H9 (cell line): ENCODE measurements around the gene FRMD1. TPM values are rescaled to one million over a fixed set of nuclear protein-coding genes. Genes with fewer than 3 reads are reported as not detected.

ENCODE experiments used
- DNase-seq: peaks from one replicate; pipeline ENCODE4 v3.0.0-alpha.2; 2017
- H2AFZ ChIP-seq: one replicate; pipeline ENCODE4 v1.6.1; 2013; ENCODE audit warnings: mild to moderate bottlenecking, low read length, control low read depth, moderate library complexity
- H2AK5ac ChIP-seq: 2 replicates; pipeline ENCODE4 v1.6.1; 2013; ENCODE audit warnings: low read length, control low read depth, mixed read lengths; ENCODE audit not compliant: insufficient read length
- H2BK120ac ChIP-seq: one replicate; pipeline ENCODE4 v1.6.1; 2013; ENCODE audit warnings: low read depth, mild to moderate bottlenecking, low read length, control low read depth, inconsistent platforms; ENCODE audit not compliant: poor library complexity, severe bottlenecking
- H2BK12ac ChIP-seq: 2 replicates; pipeline ENCODE4 v1.6.1; 2013; ENCODE audit warnings: low read length, control low read depth, mixed read lengths, low read depth; ENCODE audit not compliant: insufficient read length
- H2BK15ac ChIP-seq: 2 replicates; pipeline ENCODE4 v1.6.1; 2013; ENCODE audit warnings: low read depth, low read length, control low read depth
- H2BK20ac ChIP-seq: one replicate; pipeline ENCODE4 v1.6.1; 2013; ENCODE audit warnings: low read depth, mild to moderate bottlenecking, low read length, control low read depth, inconsistent platforms; ENCODE audit not compliant: poor library complexity, severe bottlenecking
- H2BK5ac ChIP-seq: 2 replicates; pipeline ENCODE4 v1.6.1; 2013; ENCODE audit warnings: low read length, control low read depth, mixed read lengths; ENCODE audit not compliant: insufficient read length
- H3K14ac ChIP-seq: 2 replicates; pipeline ENCODE4 v1.6.1; 2013; ENCODE audit warnings: low read length, control low read depth; ENCODE audit not compliant: insufficient read depth
- H3K18ac ChIP-seq: 2 replicates; pipeline ENCODE4 v1.6.1; 2013; ENCODE audit warnings: low read depth, mild to moderate bottlenecking, mixed read lengths, low read length, control low read depth; ENCODE audit not compliant: insufficient read length
- H3K23ac ChIP-seq: 2 replicates; pipeline ENCODE4 v1.6.1; 2013; ENCODE audit warnings: low read length, control low read depth, mixed read lengths, low read depth; ENCODE audit not compliant: insufficient read length
- H3K23me2 ChIP-seq: 2 replicates; pipeline ENCODE4 v1.6.1; 2013; ENCODE audit warnings: low read depth, mild to moderate bottlenecking, mixed read lengths, low read length, control low read depth; ENCODE audit not compliant: insufficient read length, poor library complexity, severe bottlenecking
- H3K27ac ChIP-seq: 2 replicates; pipeline ENCODE4 v1.5.1; 2013; ENCODE audit warnings: low read length, control low read depth, mixed read lengths, low read depth; ENCODE audit not compliant: insufficient read length
- H3K27me3 ChIP-seq: 2 replicates; pipeline ENCODE4 v1.6.1; 2013; ENCODE audit warnings: low read length, control low read depth, inconsistent platforms; ENCODE audit not compliant: insufficient read depth
- H3K4ac ChIP-seq: 2 replicates; pipeline ENCODE4 v1.6.1; 2013; ENCODE audit warnings: low read depth, mild to moderate bottlenecking, control low read depth, inconsistent platforms, low read length, moderate library complexity
- H3K4me1 ChIP-seq: 2 replicates; pipeline ENCODE4 v1.6.1; 2013; ENCODE audit warnings: low read length, control low read depth, inconsistent platforms; ENCODE audit not compliant: insufficient read depth
- H3K4me2 ChIP-seq: 2 replicates; pipeline ENCODE4 v1.6.1; 2013; ENCODE audit warnings: low read length, control low read depth, mixed read lengths; ENCODE audit not compliant: insufficient read length, insufficient read depth
- H3K56ac ChIP-seq: 2 replicates; pipeline ENCODE4 v1.6.1; 2013; ENCODE audit warnings: low read depth, mild to moderate bottlenecking, mixed read lengths, low read length, control low read depth; ENCODE audit not compliant: insufficient read length
- H3K79me1 ChIP-seq: 2 replicates; pipeline ENCODE4 v1.6.1; 2013; ENCODE audit warnings: low read depth, mild to moderate bottlenecking, moderate library complexity, low read length, control low read depth, inconsistent platforms; ENCODE audit not compliant: insufficient read depth, poor library complexity, severe bottlenecking
- H3K79me2 ChIP-seq: 2 replicates; pipeline ENCODE4 v1.6.1; 2013; ENCODE audit warnings: low read length, control low read depth, inconsistent platforms; ENCODE audit not compliant: insufficient read depth
- H3K9ac ChIP-seq: 2 replicates; pipeline ENCODE4 v1.6.1; 2013; ENCODE audit warnings: low read length, control low read depth, mixed read lengths; ENCODE audit not compliant: insufficient read length; ENCODE audit errors: extremely low read depth
- H3K9me3 ChIP-seq: one replicate; pipeline ENCODE4 v1.6.1; 2013; ENCODE audit warnings: low read depth, low read length, inconsistent platforms; ENCODE audit not compliant: control insufficient read depth
- H3T11ph ChIP-seq: one replicate; pipeline ENCODE4 v1.6.1; 2013; ENCODE audit warnings: mild to moderate bottlenecking, low read length, control low read depth, inconsistent platforms
- H4K20me1 ChIP-seq: one replicate; pipeline ENCODE4 v1.6.1; 2013; ENCODE audit not compliant: control insufficient read depth, insufficient read length, insufficient read depth
- H4K5ac ChIP-seq: 2 replicates; pipeline ENCODE4 v1.6.1; 2013; ENCODE audit warnings: low read depth, mild to moderate bottlenecking, mixed read lengths, low read length, control low read depth; ENCODE audit not compliant: insufficient read length
- H4K8ac ChIP-seq: replicated peaks from 2 replicates; pipeline ENCODE4 v1.6.1; 2013; ENCODE audit warnings: low read length, control low read depth, mixed read lengths, low read depth; ENCODE audit not compliant: insufficient read length
- H4K91ac ChIP-seq: 2 replicates; pipeline ENCODE4 v1.6.1; 2013; ENCODE audit warnings: low read depth, mild to moderate bottlenecking, moderate library complexity, mixed read lengths, low read length, control low read depth; ENCODE audit not compliant: insufficient read length
- H3K27ac Mint-ChIP-seq, 3 experiments: 2 replicates in 2 of 3; 3 replicates in 1 of 3; pipeline ENCODE4 v1.8.0; 2020 to 2021; ENCODE audit warnings: mixed read lengths in 3 of 3, mild to moderate bottlenecking in 1 of 3, moderate library complexity in 1 of 3
- H3K27me3 Mint-ChIP-seq: 2 replicates; pipeline ENCODE4 v1.8.0; 2021; ENCODE audit warnings: low read depth, mild to moderate bottlenecking, moderate library complexity, mixed read lengths
- H3K36me3 Mint-ChIP-seq, 3 experiments: 2 replicates in 2 of 3; 3 replicates in 1 of 3; pipeline ENCODE4 v1.8.0; 2020 to 2021; ENCODE audit warnings: low read depth in 3 of 3, mixed read lengths in 3 of 3; ENCODE audit not compliant: insufficient read depth in 1 of 3
- H3K4me1 Mint-ChIP-seq, 2 experiments: 2 replicates each; pipeline ENCODE4 v1.8.0; 2020; ENCODE audit warnings: mixed read lengths in 2 of 2
- H3K4me3 Mint-ChIP-seq, 2 experiments: 2 replicates in 1 of 2; 3 replicates in 1 of 2; pipeline ENCODE4 v1.8.0; 2020 to 2021; ENCODE audit warnings: mild to moderate bottlenecking in 2 of 2, mixed read lengths in 2 of 2, moderate library complexity in 1 of 2
- H3K9me3 Mint-ChIP-seq, 2 experiments: 2 replicates in 1 of 2; 3 replicates in 1 of 2; pipeline ENCODE4 v1.8.0; 2020; ENCODE audit warnings: mild to moderate bottlenecking in 2 of 2, mixed read lengths in 2 of 2, moderate library complexity in 1 of 2
- WGBS: extraction: QIAGEN DNeasy Blood & Tissue Kit; methylation state at CpG from one replicate; pipeline ENCODE4 v1.1.7; 2013; ENCODE audit warnings: missing lambda C conversion rate, low lambda C conversion rate, mixed read lengths; ENCODE audit not compliant: insufficient read length; ENCODE audit errors: extremely low coverage; 5-methylcytosine and 5-hydroxymethylcytosine counted together
- total RNA-seq: library from RNA; stranded (reverse); gene quantifications from 2 replicates; pipeline ENCODE4 v1.2.1, GENCODE V29; 2021
- TF ChIP-seq, protein P1 (sequence below): fragments of 200-600 bp; sonication (generic); conservative IDR thresholded peaks from 3 replicates; pipeline ENCODE4 v1.8.0; 2021; ENCODE audit warnings: antibody characterized with exemption, mild to moderate bottlenecking

FRMD1 gene
- total RNA-seq, 1 experiment from 2014 or later: not detected

DNA sequence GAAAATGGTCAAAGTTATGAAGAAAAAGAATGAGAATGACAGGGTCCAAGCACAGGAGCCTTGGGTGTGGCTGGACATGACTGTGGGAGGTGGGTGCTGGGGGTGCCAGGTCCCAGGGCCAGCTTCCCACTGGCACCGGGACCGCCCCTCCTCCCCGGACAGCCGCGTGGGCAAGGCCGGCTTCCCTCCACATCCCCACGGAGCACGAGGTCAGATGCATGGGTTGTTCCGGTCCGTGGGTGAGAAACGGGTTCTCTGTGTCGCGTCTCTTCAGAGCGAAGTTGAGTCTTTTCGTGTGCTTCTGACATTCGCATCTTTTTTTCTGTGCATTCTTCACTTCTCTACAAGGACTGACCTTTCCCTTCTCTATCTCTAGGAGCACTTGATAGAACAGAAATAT, 51.5 kb downstream of the FRMD1 start:
- H2AFZ ChIP-seq: no peak overlapping the region
- H3K56ac ChIP-seq: no peak overlapping the region
- Mint-ChIP-seq H3K4me3 (no peak overlapping the region), H3K9me3 (no peaks in the 10 kb centered on the region), H3K4me1 (peaks cover 29 to 31% of the 10 kb centered on the region in 2 experiments), H3K36me3 (no peaks in the 10 kb centered on the region), H3K27ac (no peak overlapping the region), H3K27me3 (peaks cover 1% of the 10 kb centered on the region)
- no peak overlapping the region for H4K91ac ChIP-seq
- no peaks in the 10 kb centered on the region for H3K27me3 ChIP-seq
- no peak overlapping the region for H3K9ac ChIP-seq
- WGBS: no CpG with 5 or more reads among the region's 16 CpGs
- H3K23me2 ChIP-seq: no peaks in the 10 kb centered on the region
- H3K27ac ChIP-seq: no peak overlapping the region
- H2BK15ac ChIP-seq: no peak overlapping the region
- peaks cover 4% of the 10 kb centered on the region; the same call in 1 of the 2 replicates for H3K4me1 ChIP-seq
- H2BK20ac ChIP-seq: no peak overlapping the region
- H3K4ac ChIP-seq: no peak overlapping the region
- TF ChIP-seq, protein P1, sequence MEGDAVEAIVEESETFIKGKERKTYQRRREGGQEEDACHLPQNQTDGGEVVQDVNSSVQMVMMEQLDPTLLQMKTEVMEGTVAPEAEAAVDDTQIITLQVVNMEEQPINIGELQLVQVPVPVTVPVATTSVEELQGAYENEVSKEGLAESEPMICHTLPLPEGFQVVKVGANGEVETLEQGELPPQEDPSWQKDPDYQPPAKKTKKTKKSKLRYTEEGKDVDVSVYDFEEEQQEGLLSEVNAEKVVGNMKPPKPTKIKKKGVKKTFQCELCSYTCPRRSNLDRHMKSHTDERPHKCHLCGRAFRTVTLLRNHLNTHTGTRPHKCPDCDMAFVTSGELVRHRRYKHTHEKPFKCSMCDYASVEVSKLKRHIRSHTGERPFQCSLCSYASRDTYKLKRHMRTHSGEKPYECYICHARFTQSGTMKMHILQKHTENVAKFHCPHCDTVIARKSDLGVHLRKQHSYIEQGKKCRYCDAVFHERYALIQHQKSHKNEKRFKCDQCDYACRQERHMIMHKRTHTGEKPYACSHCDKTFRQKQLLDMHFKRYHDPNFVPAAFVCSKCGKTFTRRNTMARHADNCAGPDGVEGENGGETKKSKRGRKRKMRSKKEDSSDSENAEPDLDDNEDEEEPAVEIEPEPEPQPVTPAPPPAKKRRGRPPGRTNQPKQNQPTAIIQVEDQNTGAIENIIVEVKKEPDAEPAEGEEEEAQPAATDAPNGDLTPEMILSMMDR: no peak
- no peaks in the 10 kb centered on the region for H3K79me2 ChIP-seq
- no peak overlapping the region for H3K4me2 ChIP-seq
- H3K9me3 ChIP-seq: no peaks in the 10 kb centered on the region
- no peak overlapping the region for H2AK5ac ChIP-seq
- H3K18ac ChIP-seq: no peak overlapping the region
- no peak overlapping the region for H2BK120ac ChIP-seq
- no peaks in the 10 kb centered on the region for H4K20me1 ChIP-seq
- no peak overlapping the region for H3T11ph ChIP-seq
- no peaks in the 10 kb centered on the region for H3K79me1 ChIP-seq
- H3K14ac ChIP-seq: no peak overlapping the region
- H2BK5ac ChIP-seq: no peak overlapping the region
- no peak for DNase-seq
- no peak overlapping the region for H4K5ac ChIP-seq
- H3K23ac ChIP-seq: no peak overlapping the region
- no peak overlapping the region for H4K8ac ChIP-seq
- H2BK12ac ChIP-seq: no peak overlapping the region
